Right lobe of liver (tissue), 4 donors: Measurements from ENCODE around the gene BMP7.

Source experiments
- CTCF ChIP-seq, 4 donors: fragments of 200-600 bp in 3 of 4; fragments of 450-650 bp in 1 of 4; IDR thresholded peaks; one replicate each; pipeline versions ENCODE4 v1.5.1 to v1.8.0; 2016 to 2022; ENCODE audit warnings: antibody characterized with exemption in 4 of 4, mild to moderate bottlenecking in 2 of 4
- POLR2A ChIP-seq: fragments of 450-650 bp; IDR thresholded peaks from one replicate; pipeline ENCODE4 v1.6.1; 2017; ENCODE audit warnings: antibody characterized with exemption, mild to moderate bottlenecking
- donor health status: DM: no; HTN: no; CAD: no.
- donor health status: DM: no; HTN: no; CAD: no.
- donor health status: DM: no; HTN: yes; CAD: no.

GRCh38 chr20:57211406-57211805 is 55.0 kb downstream of the BMP7 start:
- TF ChIP-seq CTCF (IDR thresholded peaks at IDR 0.05) (no peak), POLR2A (no peak)
